Gastrocnemius medialis (tissue), 4 donors: Measurements from ENCODE around the gene MYOM3.

ENCODE experiments used
- CTCF ChIP-seq, 5 experiments: fragments of 450-650 bp in 3 of 5; fragments of 200-600 bp in 2 of 5; sonication (generic) in 2 of 5; IDR thresholded peaks in 4 of 5; conservative IDR thresholded peaks in 1 of 5; 1 replicate in 4 of 5; 2 replicates in 1 of 5; pipeline ENCODE4 v1.5.1; 2016 to 2019; ENCODE audit warnings: antibody characterized with exemption in 5 of 5, mild to moderate bottlenecking in 3 of 5, moderate library complexity in 3 of 5
- POLR2A ChIP-seq, 2 donors: fragments of 450-650 bp; IDR thresholded peaks; one replicate each; pipeline ENCODE4 v1.6.1; 2017; ENCODE audit warnings: antibody characterized with exemption in 2 of 2, mild to moderate bottlenecking in 2 of 2, moderate library complexity in 2 of 2

- TF ChIP-seq CTCF (IDR thresholded peaks at IDR 0.05 in 4 of 5, conservative IDR thresholded peaks at IDR 0.05 in 1 of 5) (no peak), POLR2A (IDR thresholded peaks at IDR 0.05) (no peak)
Measured at GRCh38 chr1:24119859-24120756, 8.2 kb upstream of the MYOM3 start.
